ENCODE data around the gene EIF3J. TPM values are rescaled to one million over a fixed set of nuclear protein-coding genes. Genes with fewer than 3 reads are reported as not detected.

The EIF3J gene, protein sequence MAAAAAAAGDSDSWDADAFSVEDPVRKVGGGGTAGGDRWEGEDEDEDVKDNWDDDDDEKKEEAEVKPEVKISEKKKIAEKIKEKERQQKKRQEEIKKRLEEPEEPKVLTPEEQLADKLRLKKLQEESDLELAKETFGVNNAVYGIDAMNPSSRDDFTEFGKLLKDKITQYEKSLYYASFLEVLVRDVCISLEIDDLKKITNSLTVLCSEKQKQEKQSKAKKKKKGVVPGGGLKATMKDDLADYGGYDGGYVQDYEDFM
- polyA plus RNA-seq (2013, experiment 1 of 2): 59.0 TPM
- 90.2 TPM for polyA plus RNA-seq (2013, experiment 2 of 2)

DNA sequence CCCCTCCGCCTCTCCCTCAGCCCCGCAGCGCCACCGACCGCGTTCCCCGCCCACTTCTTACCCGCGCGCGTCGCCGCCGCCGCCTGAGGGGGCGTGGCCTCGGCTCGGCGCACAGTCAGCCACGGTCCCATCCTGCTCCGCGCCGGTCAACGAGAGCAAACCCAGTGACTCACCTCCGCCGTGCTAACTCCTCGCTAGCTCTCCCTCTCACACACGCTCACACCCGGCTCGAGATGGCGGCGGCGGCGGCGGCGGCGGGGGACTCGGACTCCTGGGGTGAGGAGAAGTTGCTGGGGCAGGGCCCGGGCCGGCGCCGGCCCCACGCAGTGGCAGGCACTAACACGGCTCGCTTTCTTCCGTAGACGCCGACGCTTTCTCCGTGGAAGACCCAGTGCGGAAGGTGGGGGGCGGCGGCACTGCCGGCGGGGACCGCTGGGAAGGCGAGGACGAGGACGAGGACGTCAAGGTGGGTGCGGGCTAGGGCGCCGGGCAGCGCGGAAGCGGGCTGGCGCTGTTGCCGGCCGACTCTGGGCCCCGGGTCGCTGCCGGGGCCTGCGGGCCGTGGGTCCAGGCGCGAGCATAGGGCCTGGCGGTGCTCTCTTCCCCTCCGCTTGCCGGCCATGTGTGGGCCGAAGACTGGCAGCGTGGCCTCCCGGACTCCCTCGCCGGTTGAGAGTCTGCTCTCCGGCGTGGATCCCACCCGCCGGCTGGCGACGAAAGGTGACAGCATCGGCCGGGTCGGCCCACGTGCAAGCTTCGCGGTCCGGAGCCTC lies at the start of gene EIF3J:
EIF3J (plus strand) TSS at position 186 of the 773 bp plus-strand sequence; CDS start at position 234, 48 bp downstream.
- WGBS, 2 experiments (ENCODE audit: insufficient coverage in 2 of 2): 1% methylated on average over 53 of the region's 97 CpGs
- Histone ChIP-seq H3K4me3 (ENCODE audit: extremely low read depth, insufficient read depth, low read length, poor library complexity, severe bottlenecking) (peak within 1 kb of the TSS; percentile 96), H3K36me3 (ENCODE audit: control insufficient read depth, insufficient read depth, low read length) (peaks cover 47% of the 10 kb centered on the region), H3K9me3 (ENCODE audit: control insufficient read depth, low read length) (no peaks in the 10 kb centered on the region), H3K4me1 (ENCODE audit: control insufficient read depth, insufficient read depth, low read length, poor library complexity, severe bottlenecking) (peaks cover 11% of the 10 kb centered on the region), H3K27ac (ENCODE audit: low read depth, low read length, severe bottlenecking) (peak within 1 kb of the TSS; percentile 98)

DNA sequence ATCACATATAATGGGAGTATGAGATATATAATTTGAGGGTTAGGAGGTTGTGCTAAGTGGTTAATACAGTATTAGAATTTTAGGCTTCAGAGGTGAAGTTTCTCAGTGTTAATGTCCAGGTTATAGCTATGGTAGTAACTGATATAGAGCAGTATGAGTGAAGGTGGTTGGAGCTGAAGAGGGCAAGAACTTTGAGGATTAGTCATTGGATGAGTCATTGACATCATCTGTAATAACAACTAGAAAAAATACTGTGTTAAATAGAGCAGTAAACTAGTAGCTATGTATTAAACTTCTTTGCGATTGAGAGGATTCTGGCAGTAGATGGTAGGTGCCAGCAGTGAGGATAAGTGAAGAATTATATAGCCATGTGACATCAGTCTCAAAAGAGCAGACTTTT lies 47.5 kb upstream of the EIF3J start:
- 92 to 100% methylated on average over 1 of the region's 1 CpG for WGBS, 2 experiments (ENCODE audit: insufficient coverage in 2 of 2)
- peaks cover 59% of the 10 kb centered on the region for H3K36me3 ChIP-seq (ENCODE audit: control insufficient read depth, insufficient read depth, low read length)
- H3K4me1 ChIP-seq (ENCODE audit: control insufficient read depth, insufficient read depth, low read length, poor library complexity, severe bottlenecking): peaks cover 5% of the 10 kb centered on the region
- H3K4me3 ChIP-seq (ENCODE audit: extremely low read depth, insufficient read depth, low read length, poor library complexity, severe bottlenecking): no peak overlapping the region
- no peaks in the 10 kb centered on the region for H3K9me3 ChIP-seq (ENCODE audit: control insufficient read depth, low read length)
- H3K27ac ChIP-seq (ENCODE audit: low read depth, low read length, severe bottlenecking): no peak overlapping the region

DNA sequence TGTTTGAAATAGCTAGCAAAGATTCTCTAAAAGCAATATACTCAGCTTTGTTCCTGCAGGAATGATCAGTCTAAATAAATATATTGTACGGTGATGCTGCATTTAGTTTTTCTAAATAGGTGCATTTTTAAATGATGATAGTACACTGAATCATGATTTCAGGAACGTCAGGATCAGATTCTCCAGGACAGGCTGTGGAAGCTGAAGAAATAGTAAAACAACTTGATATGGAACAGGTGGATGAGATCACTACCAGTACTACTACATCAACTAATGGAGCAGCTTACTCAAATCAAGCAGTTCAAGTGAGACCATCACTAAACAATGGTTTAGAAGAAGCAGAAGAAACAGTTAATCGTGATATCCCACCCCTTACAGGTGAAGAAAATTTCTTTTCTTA lies 46.3 kb upstream of the EIF3J start:
- Histone ChIP-seq H3K4me3 (ENCODE audit: extremely low read depth, insufficient read depth, low read length, poor library complexity, severe bottlenecking) (no peak overlapping the region), H3K36me3 (ENCODE audit: control insufficient read depth, insufficient read depth, low read length) (peaks cover 62% of the 10 kb centered on the region), H3K27ac (ENCODE audit: low read depth, low read length, severe bottlenecking) (no peak overlapping the region), H3K9me3 (ENCODE audit: control insufficient read depth, low read length) (no peaks in the 10 kb centered on the region), H3K4me1 (ENCODE audit: control insufficient read depth, insufficient read depth, low read length, poor library complexity, severe bottlenecking) (peaks cover 5% of the 10 kb centered on the region)
- WGBS, 2 experiments (ENCODE audit: insufficient coverage in 2 of 2): 83 to 100% methylated on average over 1 to 2 of the region's 3 CpGs

DNA sequence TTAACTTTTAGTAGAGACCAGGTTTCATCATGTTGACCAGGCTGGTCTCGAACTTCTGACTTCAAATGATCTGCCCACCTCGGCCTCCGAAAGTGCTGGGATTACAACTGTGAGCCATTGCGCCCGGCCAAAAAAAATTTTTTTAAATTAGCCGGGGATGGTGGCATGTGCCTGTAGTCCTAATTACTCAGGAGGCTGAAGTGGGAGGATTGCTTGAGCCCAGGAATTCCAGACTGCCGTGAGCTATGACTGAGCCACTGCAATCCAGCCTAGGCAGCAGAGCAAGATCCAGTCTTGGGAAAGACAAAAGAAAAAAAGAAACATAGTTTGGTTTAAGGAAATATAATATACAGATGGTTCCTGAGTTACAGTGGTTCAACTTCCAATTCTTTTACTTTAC lies 44.9 kb upstream of the EIF3J start:
- Histone ChIP-seq H3K36me3 (ENCODE audit: control insufficient read depth, insufficient read depth, low read length) (peaks cover 63% of the 10 kb centered on the region), H3K27ac (ENCODE audit: low read depth, low read length, severe bottlenecking) (no peak overlapping the region), H3K9me3 (ENCODE audit: control insufficient read depth, low read length) (no peaks in the 10 kb centered on the region), H3K4me3 (ENCODE audit: extremely low read depth, insufficient read depth, low read length, poor library complexity, severe bottlenecking) (no peak overlapping the region), H3K4me1 (ENCODE audit: control insufficient read depth, insufficient read depth, low read length, poor library complexity, severe bottlenecking) (peaks cover 5% of the 10 kb centered on the region)
- WGBS, 2 experiments (ENCODE audit: insufficient coverage in 2 of 2): 93 to 95% methylated on average over 7 of the region's 7 CpGs

DNA sequence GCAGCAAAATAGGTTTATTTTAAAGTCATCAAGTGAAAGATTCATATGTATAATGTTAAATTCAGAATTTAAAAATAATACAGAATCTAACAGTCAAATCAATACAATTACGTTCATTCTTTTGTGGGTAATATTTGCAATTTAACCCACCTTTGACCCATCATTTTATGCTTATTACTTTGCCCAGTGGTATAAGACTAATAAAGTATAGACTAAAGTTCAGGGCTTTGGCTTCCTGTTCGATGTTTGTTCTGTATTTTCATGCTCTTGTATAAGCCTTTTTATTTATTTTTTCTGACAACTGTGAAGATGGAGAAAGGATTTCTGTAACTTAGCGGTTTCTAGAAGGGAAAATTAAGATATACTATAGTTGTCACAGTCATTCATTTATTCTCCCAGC lies 44.3 kb upstream of the EIF3J start:
- H3K36me3 ChIP-seq (ENCODE audit: control insufficient read depth, insufficient read depth, low read length): peaks cover 59% of the 10 kb centered on the region
- no peak overlapping the region for H3K27ac ChIP-seq (ENCODE audit: low read depth, low read length, severe bottlenecking)
- H3K4me1 ChIP-seq (ENCODE audit: control insufficient read depth, insufficient read depth, low read length, poor library complexity, severe bottlenecking): peaks cover 5% of the 10 kb centered on the region
- no peaks in the 10 kb centered on the region for H3K9me3 ChIP-seq (ENCODE audit: control insufficient read depth, low read length)
- no CpG with 5 or more reads among the region's 3 CpGs for WGBS, 2 experiments (ENCODE audit: insufficient coverage in 2 of 2)
- H3K4me3 ChIP-seq (ENCODE audit: extremely low read depth, insufficient read depth, low read length, poor library complexity, severe bottlenecking): no peak overlapping the region

DNA sequence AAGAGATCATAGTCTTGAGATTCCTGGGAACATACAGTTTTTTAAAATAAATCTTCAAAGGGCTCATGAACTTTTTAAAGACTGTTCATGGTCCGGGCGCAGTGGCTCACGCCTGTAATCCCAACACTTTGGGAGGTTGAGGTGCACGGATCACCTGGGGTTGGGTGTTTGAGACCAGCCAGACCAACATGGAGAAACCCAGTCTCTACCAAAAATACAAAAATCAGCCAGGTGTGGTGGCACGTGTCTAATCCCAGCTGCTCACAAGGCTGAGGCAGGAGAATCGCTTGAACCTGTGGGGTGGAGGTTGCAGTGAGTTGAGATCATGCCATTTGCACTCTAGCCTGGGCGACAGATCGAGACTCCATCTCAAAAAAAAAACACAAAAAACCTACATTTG lies 41.4 kb upstream of the EIF3J start:
- 83 to 100% methylated on average over 2 to 4 of the region's 8 CpGs for WGBS, 2 experiments (ENCODE audit: insufficient coverage in 2 of 2)
- no peaks in the 10 kb centered on the region for H3K9me3 ChIP-seq (ENCODE audit: control insufficient read depth, low read length)
- H3K36me3 ChIP-seq (ENCODE audit: control insufficient read depth, insufficient read depth, low read length): peaks cover 56% of the 10 kb centered on the region
- no peaks in the 10 kb centered on the region for H3K4me1 ChIP-seq (ENCODE audit: control insufficient read depth, insufficient read depth, low read length, poor library complexity, severe bottlenecking)
- H3K27ac ChIP-seq (ENCODE audit: low read depth, low read length, severe bottlenecking): no peak overlapping the region
- no peak overlapping the region for H3K4me3 ChIP-seq (ENCODE audit: extremely low read depth, insufficient read depth, low read length, poor library complexity, severe bottlenecking)

DNA sequence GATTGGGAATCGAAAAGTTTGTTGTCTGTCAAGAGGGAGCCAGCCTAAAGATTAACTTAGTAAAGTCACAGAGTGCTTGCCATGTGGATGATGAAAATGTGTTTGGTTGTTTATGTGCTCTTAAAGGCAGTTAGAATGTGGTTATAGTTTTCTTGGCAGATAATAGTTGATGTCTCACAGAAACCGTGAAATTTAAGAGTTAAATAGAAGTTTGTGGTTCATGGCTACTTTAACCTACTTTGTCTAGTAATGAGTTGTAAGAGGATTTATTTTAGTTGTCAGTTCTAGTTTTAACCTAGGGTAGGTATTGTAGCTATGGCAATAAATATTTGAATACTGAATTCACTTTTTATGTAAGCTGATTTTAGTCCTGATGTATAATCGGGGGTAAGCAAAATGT lies 36.4 kb upstream of the EIF3J start:
- WGBS, 2 experiments (ENCODE audit: insufficient coverage in 2 of 2): 83 to 95% methylated on average over 1 to 2 of the region's 3 CpGs
- Histone ChIP-seq H3K36me3 (ENCODE audit: control insufficient read depth, insufficient read depth, low read length) (peaks cover 48% of the 10 kb centered on the region), H3K9me3 (ENCODE audit: control insufficient read depth, low read length) (no peaks in the 10 kb centered on the region)

DNA sequence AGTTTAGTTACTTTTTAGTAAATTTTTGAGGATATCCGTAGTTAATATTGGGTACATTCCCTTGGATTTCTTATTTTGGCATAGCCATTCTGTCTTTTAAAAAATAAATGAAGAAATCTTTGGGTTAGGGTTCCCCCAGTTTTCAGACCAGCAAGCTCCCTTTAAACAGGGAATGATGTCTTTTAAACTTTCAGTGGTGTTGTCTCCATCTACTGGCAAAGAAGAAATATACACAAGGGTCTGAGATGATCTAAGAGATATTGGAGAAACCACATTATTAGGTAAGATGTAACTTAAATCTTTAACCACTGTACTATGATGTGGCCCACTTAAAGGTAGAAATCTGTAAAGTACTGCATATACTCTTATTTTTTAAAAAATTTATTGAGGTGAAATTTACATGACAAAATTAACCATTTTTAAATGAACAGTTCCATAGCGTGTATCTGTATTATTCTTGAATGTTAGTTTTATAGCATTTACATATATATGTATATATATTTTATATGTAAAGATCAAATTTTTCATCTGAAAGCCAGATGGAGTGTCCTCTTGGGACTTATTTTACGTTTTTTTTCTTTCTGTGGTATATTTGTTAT lies 35.1 kb upstream of the EIF3J start:
- Histone ChIP-seq H3K4me1 (ENCODE audit: control insufficient read depth, insufficient read depth, low read length, poor library complexity, severe bottlenecking) (no peaks in the 10 kb centered on the region), H3K4me3 (ENCODE audit: extremely low read depth, insufficient read depth, low read length, poor library complexity, severe bottlenecking) (no peak overlapping the region), H3K36me3 (ENCODE audit: control insufficient read depth, insufficient read depth, low read length) (peaks cover 47% of the 10 kb centered on the region), H3K27ac (ENCODE audit: low read depth, low read length, severe bottlenecking) (no peak overlapping the region), H3K9me3 (ENCODE audit: control insufficient read depth, low read length) (no peaks in the 10 kb centered on the region)
- WGBS, 2 experiments (ENCODE audit: insufficient coverage in 2 of 2): no CpG with 5 or more reads among the region's 3 CpGs

More for the DNA sequence above, 36.4 kb upstream of the EIF3J start:
- Histone ChIP-seq H3K4me1 (ENCODE audit: control insufficient read depth, insufficient read depth, low read length, poor library complexity, severe bottlenecking) (no peaks in the 10 kb centered on the region), H3K4me3 (ENCODE audit: extremely low read depth, insufficient read depth, low read length, poor library complexity, severe bottlenecking) (no peak overlapping the region), H3K27ac (ENCODE audit: low read depth, low read length, severe bottlenecking) (no peak overlapping the region)

DNA sequence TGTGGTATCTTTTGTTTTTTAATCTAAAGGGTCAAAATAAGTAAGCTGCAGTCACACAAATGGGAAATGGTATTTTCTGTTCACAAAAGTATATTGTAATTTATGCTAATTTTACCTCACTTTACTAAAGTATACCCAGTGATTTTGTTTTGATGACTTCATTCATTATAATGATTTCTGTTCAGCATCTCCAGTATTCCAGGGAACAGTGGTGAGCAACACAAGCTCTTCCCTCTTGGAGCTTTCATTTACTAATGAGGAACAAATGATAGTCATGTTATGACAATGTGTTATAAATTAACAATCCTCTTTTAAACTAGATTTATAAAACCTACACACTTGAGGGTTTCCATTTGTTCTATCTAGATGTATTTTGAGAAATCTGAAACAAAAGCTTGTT lies 20.5 kb upstream of the EIF3J start:
- H3K36me3 ChIP-seq (ENCODE audit: control insufficient read depth, insufficient read depth, low read length): peaks cover 31% of the 10 kb centered on the region

DNA sequence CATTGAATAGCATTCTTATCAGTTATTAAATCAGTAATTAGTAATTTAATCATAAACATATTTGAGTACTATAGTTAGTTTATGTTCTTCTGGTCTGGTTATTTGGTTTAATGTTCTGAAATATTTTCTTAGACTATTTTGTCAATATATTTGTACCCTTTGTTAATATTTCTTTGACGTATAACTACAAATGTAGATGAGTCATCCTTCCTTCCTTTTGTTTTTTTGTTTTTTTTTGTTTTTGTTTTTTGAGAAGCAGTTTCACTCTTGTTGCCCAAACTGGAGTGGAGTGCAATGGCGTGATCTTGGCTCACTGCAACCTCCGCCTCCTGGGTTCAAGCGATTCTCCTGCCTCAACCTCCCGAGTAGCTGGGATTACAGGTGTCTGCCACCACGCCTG lies 17.4 kb upstream of the EIF3J start:
- H3K27ac ChIP-seq (ENCODE audit: low read depth, low read length, severe bottlenecking): no peak overlapping the region
- WGBS, 2 experiments (ENCODE audit: insufficient coverage in 2 of 2): 92 to 96% methylated on average over 4 of the region's 6 CpGs
- H3K36me3 ChIP-seq (ENCODE audit: control insufficient read depth, insufficient read depth, low read length): peaks cover 49% of the 10 kb centered on the region
- no peaks in the 10 kb centered on the region for H3K9me3 ChIP-seq (ENCODE audit: control insufficient read depth, low read length)
- H3K4me3 ChIP-seq (ENCODE audit: extremely low read depth, insufficient read depth, low read length, poor library complexity, severe bottlenecking): no peak overlapping the region
- no peaks in the 10 kb centered on the region for H3K4me1 ChIP-seq (ENCODE audit: control insufficient read depth, insufficient read depth, low read length, poor library complexity, severe bottlenecking)

More for the DNA sequence above, 20.5 kb upstream of the EIF3J start:
- no peaks in the 10 kb centered on the region for H3K4me1 ChIP-seq (ENCODE audit: control insufficient read depth, insufficient read depth, low read length, poor library complexity, severe bottlenecking)
- no peaks in the 10 kb centered on the region for H3K9me3 ChIP-seq (ENCODE audit: control insufficient read depth, low read length)
- H3K4me3 ChIP-seq (ENCODE audit: extremely low read depth, insufficient read depth, low read length, poor library complexity, severe bottlenecking): no peak overlapping the region
- no peak overlapping the region for H3K27ac ChIP-seq (ENCODE audit: low read depth, low read length, severe bottlenecking)
